Skeletal muscle tissue (tissue), 5 donors: ENCODE data around the gene PCGF2. TPM values are rescaled to one million over a fixed set of nuclear protein-coding genes. Genes with fewer than 3 reads are reported as not detected.

Experiments
- H3K27ac ChIP-seq: one replicate; pipeline ENCODE4 v1.7.0; 2013; ENCODE audit warnings: mild to moderate bottlenecking, low read depth, low read length, inconsistent platforms
- H3K27me3 ChIP-seq, 3 donors: one replicate each; pipeline ENCODE4 v1.7.0; 2013; ENCODE audit warnings: low read length in 3 of 3; ENCODE audit not compliant: control insufficient read depth in 3 of 3, insufficient read depth in 3 of 3
- H3K36me3 ChIP-seq, 3 donors: one replicate each; pipeline ENCODE4 v1.7.0; 2013; ENCODE audit warnings: low read length in 3 of 3; ENCODE audit not compliant: control insufficient read depth in 3 of 3, insufficient read depth in 3 of 3
- H3K4me1 ChIP-seq, 3 donors: one replicate each; pipeline ENCODE4 v1.7.0; 2013; ENCODE audit warnings: low read length in 3 of 3, mild to moderate bottlenecking in 3 of 3; ENCODE audit not compliant: control insufficient read depth in 3 of 3, insufficient read depth in 3 of 3
- H3K4me3 ChIP-seq, 3 donors: one replicate each; pipeline ENCODE4 v1.7.0; 2013; ENCODE audit warnings: low read length in 3 of 3
- H3K9ac ChIP-seq, 3 donors: one replicate each; pipeline ENCODE4 v1.7.0; 2013; ENCODE audit warnings: low read length in 3 of 3, mild to moderate bottlenecking in 3 of 3, moderate library complexity in 2 of 3, low read depth in 1 of 3
- H3K9me3 ChIP-seq, 3 donors: one replicate each; pipeline ENCODE4 v1.7.0; 2013; ENCODE audit warnings: low read length in 3 of 3; ENCODE audit not compliant: control insufficient read depth in 3 of 3
- small RNA-seq: library from RNA; depleted of rRNA; stranded (forward); fragments of <200 nt; gene quantifications from one replicate; pipeline ENCODE3, GENCODE V24; 2014
- total RNA-seq: library from RNA; depleted of rRNA; stranded (reverse); fragments of >200 nt; gene quantifications from one replicate; pipeline ENCODE4 v1.2.3, GENCODE V29; 2014
- donor health status: Osteomylitis.

Gene PCGF2
- total RNA-seq, 1 donor from 2014 or later = 3.1 TPM

DNA sequence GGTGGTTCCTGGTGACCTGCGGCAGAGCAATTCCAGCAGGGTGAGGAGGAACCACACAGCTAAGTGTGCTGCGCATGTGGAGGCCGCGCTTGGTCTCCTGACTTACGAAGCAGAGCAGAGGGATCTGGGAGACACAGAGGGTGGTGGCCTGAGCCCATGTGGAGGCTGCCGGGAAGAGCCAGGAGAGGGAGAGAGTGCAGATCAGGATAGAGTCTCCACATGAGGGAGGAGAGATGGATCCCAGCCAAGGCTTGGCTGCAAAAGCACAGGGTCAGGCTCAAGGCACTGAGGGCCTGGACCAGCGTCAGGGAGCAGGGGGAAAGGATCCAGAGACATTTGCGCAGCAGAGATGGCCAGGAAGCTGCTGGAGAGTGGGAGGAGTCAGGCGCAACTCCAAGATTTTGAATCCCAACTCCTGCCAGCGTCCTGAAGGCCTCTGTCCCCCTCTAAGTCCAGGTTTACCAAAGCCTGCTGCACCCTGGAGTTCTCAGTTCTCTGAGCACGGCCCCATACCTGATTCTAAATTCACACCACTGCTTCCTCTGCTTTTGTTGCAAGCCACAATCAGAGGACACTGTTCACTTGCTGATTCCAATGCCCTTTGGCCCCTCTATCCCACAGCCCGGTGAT, 54.3 kb downstream of the PCGF2 start:
- Histone ChIP-seq H3K9ac (peak overlapping the region; percentile 10 to 78 (median 26)), H3K27me3 (no peaks in the 10 kb centered on the region), H3K27ac (peak overlapping the region; percentile 78), H3K4me1 (peaks cover 14 to 15% (median 14%) of the 10 kb centered on the region in 3 donors), H3K4me3 (peak overlapping the region in 1 of 3 donors; percentile 49), H3K9me3 (no peaks in the 10 kb centered on the region), H3K36me3 (no peaks in the 10 kb centered on the region)

GRCh38 chr17:38691154-38691553, 57.0 kb downstream of the PCGF2 start:
- H3K36me3 ChIP-seq = no peaks in the 10 kb centered on the region
- H3K27ac ChIP-seq = no peak overlapping the region
- no peaks in the 10 kb centered on the region for H3K9me3 ChIP-seq
- no peaks in the 10 kb centered on the region for H3K27me3 ChIP-seq
- H3K9ac ChIP-seq = no peak overlapping the region
- no peak overlapping the region for H3K4me3 ChIP-seq
- peaks cover 13 to 16% (median 15%) of the 10 kb centered on the region in 3 donors for H3K4me1 ChIP-seq

- H3K9ac ChIP-seq = no peak overlapping the region
- H3K36me3 ChIP-seq = no peaks in the 10 kb centered on the region
- H3K4me1 ChIP-seq = peaks cover 13 to 16% (median 15%) of the 10 kb centered on the region in 3 donors
- no peak overlapping the region for H3K27ac ChIP-seq
- no peak overlapping the region for H3K4me3 ChIP-seq
- H3K27me3 ChIP-seq = no peaks in the 10 kb centered on the region
- no peaks in the 10 kb centered on the region for H3K9me3 ChIP-seq
Observed at GRCh38 chr17:38690386-38690785, 57.8 kb downstream of the PCGF2 start.

DNA sequence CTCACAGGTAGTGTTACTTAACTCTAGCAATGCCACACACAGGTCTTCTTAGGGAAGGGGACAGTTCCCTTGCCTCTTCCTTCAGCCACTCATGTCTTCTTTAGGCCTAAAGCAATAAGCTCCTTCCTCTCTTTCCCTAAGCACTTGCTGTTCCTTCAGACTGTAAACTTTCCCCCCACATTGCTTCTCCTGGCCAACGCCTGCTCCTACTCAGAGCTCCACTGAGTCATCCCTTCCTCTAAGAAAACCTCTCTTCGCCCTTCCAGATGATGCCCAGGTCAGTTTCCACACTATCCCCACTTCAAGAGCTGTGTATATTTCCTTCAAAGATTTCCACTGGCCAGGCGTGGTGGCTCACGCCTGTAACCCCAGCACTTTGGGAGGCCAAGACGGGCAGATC, 60.9 kb downstream of the PCGF2 start:
- no peaks in the 10 kb centered on the region for H3K27me3 ChIP-seq
- H3K9me3 ChIP-seq = no peaks in the 10 kb centered on the region
- H3K9ac ChIP-seq = no peak overlapping the region
- H3K36me3 ChIP-seq = no peaks in the 10 kb centered on the region
- no peak overlapping the region for H3K4me3 ChIP-seq
- no peak overlapping the region for H3K27ac ChIP-seq
- peaks cover 0 to 2% (median 0%) of the 10 kb centered on the region in 3 donors for H3K4me1 ChIP-seq

- no peak overlapping the region for H3K4me3 ChIP-seq
- H3K9ac ChIP-seq = no peak overlapping the region
- no peaks in the 10 kb centered on the region for H3K9me3 ChIP-seq
- H3K36me3 ChIP-seq = no peaks in the 10 kb centered on the region
- no peaks in the 10 kb centered on the region for H3K27me3 ChIP-seq
- no peak overlapping the region for H3K27ac ChIP-seq
- peaks cover 0 to 2% (median 0%) of the 10 kb centered on the region in 3 donors for H3K4me1 ChIP-seq
Observed at GRCh38 chr17:38685491-38685890, 62.6 kb downstream of the PCGF2 start.

Small RNA genes lying within 50 kb of the gene (small RNA-seq; reads per million reads assigned to genes)
- not detected for gene MIR4726
- gene MIR4734 = not detected
- 0.46 reads per million, percentile 58 among the genes with 10 or more reads in this experiment for gene RNA5SP440
- not detected for gene RNU6-866P

Other genes starting within 250 kb of the PCGF2 start
- gene SRCIN1, start 142.4 kb downstream of the PCGF2 start, total RNA-seq = 0.52 TPM
- gene EPOP, start 73.4 kb downstream of the PCGF2 start, total RNA-seq = 0.52 TPM
- gene MLLT6, start 43.1 kb downstream of the PCGF2 start, total RNA-seq = 16.2 TPM
- gene CISD3, start 18.0 kb downstream of the PCGF2 start, total RNA-seq = 3.1 TPM
- gene PSMB3, start 4.4 kb upstream of the PCGF2 start, total RNA-seq = 156 TPM
- 37.6 TPM for gene PIP4K2B, start 51.2 kb upstream of the PCGF2 start, total RNA-seq
- 12.0 TPM for gene CWC25, start 77.0 kb upstream of the PCGF2 start, total RNA-seq
- gene RPL23, start 105.4 kb upstream of the PCGF2 start, total RNA-seq = 2,779 TPM
- 37.1 TPM for gene LASP1, start 121.7 kb upstream of the PCGF2 start, total RNA-seq
- not detected for gene FBXO47, start 219.1 kb upstream of the PCGF2 start, total RNA-seq